Measurements from ENCODE around the gene GNA14.
"Not testable (repeated sequence)": the region's sequence is repeated elsewhere in the genome, so short reads cannot be mapped to it uniquely, and the experiment has no call there.

The GNA14 gene

DNA sequence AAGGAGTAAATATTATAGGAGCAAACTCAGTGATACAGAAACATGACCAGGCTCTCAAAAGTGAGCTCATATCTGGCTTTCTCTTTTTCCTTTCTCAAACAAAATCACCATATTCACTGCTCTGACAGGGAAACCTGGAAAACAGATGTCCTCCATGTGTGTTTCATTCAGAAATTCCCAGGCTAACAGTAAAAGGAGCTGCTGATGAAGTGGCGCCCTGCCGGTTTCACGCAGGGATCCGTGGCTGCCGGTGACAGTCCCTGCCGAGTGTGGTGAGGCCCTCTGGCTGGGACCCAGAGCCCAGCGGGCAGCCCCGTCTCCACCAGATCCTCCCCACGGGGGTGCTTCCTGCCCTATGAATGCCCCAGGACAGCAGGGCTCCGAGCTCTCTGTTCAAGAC lies 208.1 kb downstream of the GNA14 start:
- no peak for DNase-seq

DNA sequence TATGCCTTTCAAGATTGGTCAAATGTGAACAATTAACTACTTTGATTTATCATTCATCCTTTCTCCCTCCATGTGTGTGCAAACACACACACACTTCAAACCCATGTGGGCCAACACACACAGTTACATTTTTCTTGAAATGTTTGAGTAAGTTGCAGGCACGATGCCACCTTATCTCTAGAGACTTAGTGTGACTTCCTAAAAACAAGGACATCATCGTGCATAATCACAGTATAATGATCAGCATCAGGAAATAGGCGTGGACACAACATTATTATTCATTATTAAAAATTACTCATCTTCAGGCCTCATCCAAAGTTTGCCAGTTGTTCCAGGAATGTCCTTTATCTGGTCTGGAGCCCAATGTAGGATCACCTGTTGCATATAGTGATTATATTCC lies 209.5 kb downstream of the GNA14 start:
- DNase-seq, result no peak

GRCh38 chr9:77435688-77436087 lies 212.4 kb downstream of the GNA14 start:
- DNase-seq, result no peak

DNA sequence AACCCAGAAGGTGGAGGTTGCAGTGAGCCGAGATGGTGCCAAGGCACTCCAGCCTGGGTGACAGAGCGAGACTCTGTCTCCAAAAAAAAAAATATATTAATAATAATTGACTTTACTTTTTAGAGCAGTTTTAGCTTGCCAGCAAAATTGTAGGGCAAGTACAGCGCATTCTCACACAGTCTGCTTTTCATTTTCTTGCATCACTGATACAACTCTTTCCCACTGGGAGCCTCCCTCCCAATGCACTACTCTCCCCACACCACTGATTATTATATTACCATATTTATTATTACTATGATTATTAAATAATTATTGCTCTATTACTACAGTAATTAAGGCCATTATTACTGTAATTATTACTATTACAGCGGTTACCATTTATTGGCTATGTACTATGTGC lies 212.8 kb downstream of the GNA14 start:
- no peak for DNase-seq

DNA sequence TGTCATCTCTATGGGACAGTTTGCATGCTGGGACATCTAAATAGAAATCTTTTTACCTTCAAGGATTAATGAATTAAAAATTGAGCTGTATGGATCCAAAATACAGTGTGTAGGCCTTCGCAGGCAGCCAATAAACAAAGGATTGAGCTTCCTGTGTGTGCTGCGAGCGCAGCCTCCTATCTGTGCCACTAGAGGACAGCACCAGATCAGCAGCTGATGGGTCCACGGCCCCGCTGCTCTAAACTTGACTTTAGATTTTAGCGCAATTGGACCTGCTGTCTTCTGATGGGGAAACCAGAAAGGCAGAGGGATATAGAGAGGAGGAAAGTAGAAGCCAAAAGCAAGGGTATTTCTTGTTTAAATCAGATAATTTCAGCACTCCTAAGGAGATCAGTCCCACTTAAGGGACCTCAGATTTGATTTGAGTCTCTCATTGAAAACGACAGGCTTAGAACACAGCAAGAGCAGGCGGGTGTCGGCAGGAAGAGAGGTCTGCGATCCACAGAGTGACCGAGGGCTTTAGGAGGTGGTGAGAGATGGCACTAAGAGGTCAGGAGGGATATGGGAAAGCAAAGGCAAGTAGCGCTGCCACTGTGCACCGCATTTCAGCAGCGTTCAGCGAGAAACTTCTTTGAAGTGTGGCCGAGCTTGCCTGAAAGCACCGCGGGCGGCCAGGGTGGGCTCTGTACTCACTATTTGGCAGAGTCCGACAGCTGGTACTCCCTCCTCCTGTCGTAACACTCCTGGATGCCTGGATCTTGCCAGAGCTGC lies 214.3 kb downstream of the GNA14 start:
- peak; percentile 51 for DNase-seq

DNA sequence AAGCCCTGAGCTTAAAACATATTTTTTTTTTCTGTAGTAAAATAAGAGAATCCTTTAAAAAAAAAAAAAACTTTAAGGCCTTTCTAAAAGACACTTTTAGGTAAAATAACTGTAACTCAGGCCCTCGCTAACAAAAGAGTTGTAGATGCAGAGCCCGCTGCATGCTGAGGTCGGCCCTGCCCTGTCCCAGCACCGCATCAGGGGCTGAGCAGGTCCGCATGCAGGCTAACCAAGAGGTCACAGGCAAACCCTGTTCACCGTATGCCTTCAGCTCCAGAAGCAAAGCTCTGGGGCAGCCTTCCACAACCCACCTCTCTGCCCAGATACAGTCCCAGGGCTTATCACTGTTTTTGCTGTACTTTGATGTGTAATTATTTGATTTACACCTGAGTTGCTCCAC lies 216.1 kb downstream of the GNA14 start:
- no peak for DNase-seq

DNA sequence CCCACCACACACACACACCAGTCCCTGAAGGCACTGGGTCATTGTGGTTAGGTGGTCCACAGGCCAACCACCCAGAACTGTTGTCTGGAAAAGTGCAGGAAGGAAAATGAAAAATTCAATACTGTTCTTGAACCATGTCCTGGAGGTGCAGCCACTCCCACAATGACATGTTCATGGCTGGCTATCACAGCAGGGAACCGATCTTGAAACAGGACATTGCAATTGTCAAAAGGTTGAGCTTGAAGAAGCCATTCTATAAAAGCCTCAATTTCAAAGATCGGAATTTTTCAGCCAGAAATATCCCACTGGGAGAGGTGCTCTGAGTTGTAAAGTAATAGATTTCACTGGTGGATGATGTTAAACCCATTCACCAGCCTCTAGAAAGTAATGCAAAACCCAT lies 218.2 kb downstream of the GNA14 start:
- no peak for DNase-seq

GRCh38 chr9:77427256-77427927 lies 220.7 kb downstream of the GNA14 start:
- DNase-seq, result peak; percentile 17

- no peak for DNase-seq
Observed at GRCh38 chr9:77426712-77427111, 221.4 kb downstream of the GNA14 start.

DNA sequence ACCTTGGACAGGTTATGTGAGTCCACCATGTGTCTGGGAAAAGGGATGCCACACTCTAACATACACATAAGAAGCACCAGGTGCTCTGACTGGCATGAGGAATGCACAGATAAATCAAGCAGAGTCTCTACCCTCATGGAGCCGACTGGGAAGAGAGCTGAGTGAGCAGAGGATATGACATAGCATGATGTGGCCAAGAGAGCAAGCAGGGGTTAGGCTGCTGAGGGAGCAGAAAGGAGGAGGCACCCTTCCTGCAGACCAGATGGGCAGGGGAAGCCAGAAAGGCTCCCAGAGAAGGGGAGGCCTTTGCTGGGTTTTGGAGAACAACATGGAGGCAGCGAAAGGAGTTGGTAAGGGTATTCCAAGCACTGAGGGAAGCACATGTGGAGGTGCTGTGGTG lies 223.1 kb downstream of the GNA14 start:
- DNase-seq, result no peak

DNA sequence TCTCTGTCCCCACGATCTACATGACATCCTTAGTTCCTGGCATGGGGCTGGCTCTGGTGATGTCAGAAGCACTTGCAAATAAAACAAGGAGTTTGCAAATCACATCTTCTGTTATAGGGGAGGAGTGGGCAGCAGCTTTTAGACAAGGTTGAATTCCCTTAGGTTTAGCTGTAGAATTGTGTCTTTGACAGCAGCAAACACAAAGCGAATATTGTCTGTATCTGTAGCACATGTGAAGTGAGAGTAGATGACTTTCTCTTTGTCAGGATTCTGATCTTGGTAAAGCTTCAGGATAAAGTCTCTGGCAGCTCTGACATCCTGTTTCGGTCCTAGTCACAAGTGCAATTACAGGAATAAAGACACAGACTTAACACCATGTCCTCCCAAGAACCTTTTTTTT lies 224.3 kb downstream of the GNA14 start:
- no peak for DNase-seq

DNA sequence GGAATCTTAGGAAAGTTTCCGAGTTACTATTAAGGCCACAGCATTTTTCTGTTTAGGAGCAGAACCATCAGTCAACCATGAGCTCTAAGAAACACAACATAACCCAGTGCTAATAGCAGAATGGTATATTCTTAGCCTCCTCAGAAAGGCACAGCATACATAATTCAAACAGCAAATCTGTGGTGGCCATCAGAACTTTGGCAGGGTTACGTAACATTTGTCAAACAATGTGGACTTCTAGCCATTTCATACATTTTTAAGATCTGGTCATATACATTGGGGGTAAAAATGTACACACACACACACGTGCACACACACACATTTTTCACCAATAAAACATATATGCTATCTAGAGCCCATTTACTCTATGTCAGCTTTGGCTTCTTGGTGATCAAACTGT lies 225.2 kb downstream of the GNA14 start:
- no peak for DNase-seq

DNA sequence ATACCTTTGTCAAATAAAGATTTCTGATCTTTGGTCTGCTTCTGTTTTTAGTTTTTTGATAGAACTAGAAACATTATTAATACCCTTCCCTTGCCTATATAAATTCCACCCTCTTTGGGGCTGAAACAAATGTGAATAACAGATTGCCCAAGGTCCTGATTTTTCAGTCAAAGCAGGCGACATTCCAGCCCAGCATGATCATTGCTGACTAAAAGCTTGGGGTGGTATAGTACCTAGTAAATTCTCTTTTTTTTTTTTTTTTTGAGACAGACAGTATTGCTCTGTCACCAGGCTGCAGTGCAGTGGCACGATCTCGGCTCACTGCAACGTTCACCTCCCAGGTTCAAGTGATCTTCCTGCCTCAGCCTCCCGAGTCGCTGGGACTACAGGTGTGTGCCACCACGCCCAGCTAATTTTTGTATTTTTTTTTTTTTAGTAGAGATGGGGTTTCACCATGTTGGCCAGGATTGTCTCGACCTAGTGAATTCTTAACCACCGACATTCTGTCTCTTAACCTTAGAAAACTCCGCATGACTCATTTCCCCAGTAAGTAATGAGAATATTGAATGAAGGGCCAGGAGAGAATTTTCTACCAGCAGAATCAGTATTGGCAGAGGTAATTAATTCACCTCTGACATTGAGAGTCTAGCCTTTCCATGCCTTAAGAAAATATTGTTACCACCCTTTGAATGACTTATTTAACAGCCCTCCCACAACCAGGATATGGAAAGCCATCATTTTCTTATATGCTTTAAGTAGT lies 226.4 kb downstream of the GNA14 start:
- no peak for DNase-seq

DNA sequence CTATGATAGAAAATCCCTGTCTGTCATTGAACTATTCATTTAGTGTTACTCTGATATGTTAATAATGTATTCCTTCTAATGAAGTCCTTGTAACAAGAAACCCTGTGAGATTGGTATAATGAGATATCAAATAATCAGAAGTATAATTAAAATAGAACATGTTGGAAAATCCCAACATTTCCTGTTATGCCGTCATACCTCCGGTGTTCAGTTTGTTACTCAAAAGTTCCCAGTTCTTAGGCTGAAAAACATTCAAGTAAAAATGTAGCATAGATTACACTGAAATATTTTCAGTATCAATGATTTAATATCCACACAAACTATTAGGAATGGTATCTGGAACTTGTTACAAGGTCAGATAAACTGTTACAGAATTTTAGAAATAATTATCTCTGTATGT lies 227.5 kb downstream of the GNA14 start:
- no peak for DNase-seq

GRCh38 chr9:77418226-77418625 lies 229.9 kb downstream of the GNA14 start:
- no peak for DNase-seq

DNA sequence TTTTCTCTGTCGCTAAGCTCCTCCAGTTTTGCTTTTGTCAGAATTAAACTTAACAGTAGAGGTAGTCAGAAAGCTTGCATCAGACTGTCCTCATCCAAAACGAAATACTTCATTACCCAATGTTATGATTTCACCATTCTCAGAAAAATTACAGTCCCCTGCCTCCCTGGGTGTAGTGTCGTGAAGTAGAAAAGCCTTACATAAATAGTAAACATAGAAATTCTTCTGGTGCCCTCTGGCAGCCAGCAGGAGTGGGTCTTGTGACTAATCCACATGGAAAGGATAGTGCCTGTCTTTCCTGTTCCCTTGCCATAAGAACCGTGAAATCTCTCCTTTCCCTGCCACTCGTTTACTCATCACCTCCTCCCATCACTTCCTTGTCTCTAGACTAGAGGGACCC lies 230.6 kb downstream of the GNA14 start:
- DNase-seq, result no peak

GRCh38 chr9:77408521-77408920 lies 239.6 kb downstream of the GNA14 start:
- not testable (repeated sequence) for DNase-seq

DNA sequence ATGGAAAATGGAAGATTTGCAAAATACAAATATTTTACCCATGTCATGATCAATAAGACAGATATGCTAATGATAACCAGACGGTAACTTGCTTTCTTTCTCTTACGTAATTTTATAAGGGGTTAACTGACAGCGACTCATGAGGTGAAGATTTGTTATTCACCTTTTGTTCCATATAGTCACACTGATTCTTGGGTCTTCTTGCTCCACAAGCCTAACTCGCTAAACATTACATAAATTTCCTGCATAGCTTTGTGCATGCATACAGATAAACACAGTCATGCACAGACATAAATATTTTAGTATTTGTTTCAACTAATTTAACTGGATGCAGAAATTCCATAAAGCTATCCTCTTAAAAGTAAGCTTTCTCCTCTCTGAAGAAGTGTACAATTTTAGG lies 244.9 kb downstream of the GNA14 start:
- DNase-seq, result no peak

DNA sequence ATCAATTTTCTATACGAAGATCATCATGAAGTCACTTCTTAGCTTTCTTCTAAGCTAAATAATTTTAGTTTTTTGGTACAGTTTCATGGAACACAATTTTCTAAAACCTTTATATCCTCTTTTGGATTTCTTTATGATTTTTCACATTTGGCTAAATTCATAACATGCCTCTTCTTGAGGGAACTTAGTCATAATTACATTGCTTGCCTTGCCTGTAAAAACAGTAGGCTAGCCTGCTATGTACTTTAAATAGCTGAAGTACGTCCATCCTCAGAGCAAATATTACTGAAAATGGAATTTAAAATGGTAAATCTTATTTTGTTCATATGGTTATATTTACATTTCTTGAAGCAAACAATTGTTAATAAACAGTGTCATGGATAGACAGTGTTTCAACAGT lies 245.8 kb downstream of the GNA14 start:
- DNase-seq, result no peak

DNA sequence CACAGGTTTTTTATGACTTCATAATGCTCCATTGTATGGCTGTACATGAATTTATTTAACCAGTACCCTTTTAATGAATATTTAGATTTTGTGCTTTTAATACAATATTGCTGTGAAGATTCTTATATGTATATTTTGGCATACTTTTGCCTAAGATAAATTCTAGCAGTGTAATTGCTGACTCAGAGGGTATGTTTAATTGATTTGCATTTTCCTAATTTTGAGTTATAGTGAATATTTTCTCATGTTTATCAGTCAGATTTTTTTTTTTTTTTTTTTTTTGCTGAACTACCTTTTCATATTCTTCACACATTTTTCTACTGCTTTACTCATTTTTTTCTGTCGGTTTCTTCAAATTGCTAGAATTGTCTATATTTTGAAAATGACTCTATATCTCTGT lies 248.2 kb downstream of the GNA14 start:
- DNase-seq, result no peak

DNA sequence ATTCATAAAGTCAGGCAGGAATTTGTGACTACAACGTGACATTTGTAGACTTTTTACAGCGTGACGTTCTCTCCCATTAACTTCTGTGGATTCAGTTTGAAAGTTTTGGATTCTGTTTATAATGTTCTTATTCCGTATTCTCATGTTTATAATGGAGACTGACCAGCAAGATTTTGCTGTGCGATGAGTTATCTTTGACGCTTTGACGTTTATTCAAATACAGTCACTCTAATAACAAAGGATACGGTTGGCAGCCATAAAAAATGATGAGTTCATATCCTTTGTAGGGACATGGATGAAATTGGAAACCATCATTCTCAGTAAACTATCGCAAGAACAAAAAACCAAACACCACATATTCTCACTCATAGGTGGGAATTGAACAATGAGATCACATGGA lies 249.5 kb downstream of the GNA14 start:
- DNase-seq, result not testable (repeated sequence)

GRCh38 chr9:77392328-77392727 lies 255.8 kb downstream of the GNA14 start:
- no peak for DNase-seq

DNA sequence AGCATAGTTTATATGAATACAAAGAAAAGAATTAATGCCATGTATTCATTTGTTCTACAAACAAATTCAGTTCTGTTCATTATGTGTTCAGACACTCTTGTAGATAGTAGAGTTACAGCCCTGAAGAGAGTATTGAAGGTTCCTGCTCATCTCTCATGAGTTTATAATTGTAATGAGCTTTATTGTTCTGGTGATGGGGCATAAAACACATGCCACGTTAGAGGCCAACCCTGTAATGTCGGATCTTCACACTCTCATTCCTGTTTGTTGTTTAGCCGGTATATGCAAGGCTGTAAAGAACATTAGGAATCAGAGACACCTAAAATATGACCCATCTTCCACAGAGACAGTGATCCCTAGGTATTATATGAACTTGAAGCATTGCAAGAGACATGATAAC lies 256.3 kb downstream of the GNA14 start:
- DNase-seq, result no peak

DNA sequence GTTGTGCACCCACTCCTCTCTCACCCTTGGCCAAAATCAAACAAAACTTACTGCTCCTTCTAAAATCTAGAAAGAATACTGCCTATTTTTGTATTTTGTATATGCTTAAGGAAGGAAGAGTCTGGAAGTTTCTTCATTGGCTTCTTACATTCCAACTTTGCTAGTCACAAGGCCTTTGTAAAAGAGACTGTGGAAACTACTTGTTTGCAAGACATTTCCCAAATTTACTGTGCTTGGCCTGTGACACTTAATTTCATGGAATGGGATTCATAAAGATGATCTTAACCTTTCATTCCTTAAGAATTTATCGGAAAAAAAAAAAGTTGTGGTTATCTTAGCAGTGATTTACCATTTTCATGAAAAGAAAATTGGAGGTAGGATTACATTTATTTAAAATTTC lies 261.9 kb downstream of the GNA14 start:
- DNase-seq, result no peak
